Activated naive CD4-positive, alpha-beta T cell treated with anti-CD3 and anti-CD28 coated beads, Interleukin-2, amount 50 U/mL, for 16 hours (primary cell): ENCODE results near the gene ROS1.

Experiments
- DNase-seq: peaks from one replicate; pipeline ENCODE4 v3.0.0-alpha.2; 2020

ROS1 gene

GRCh38 chr6:117307655-117308054, 118.1 kb downstream of the ROS1 start:
- DNase-seq = no peak

- no peak for DNase-seq
Observed at GRCh38 chr6:117306227-117306790, 119.4 kb downstream of the ROS1 start.

- DNase-seq = no peak
Observed at GRCh38 chr6:117304446-117304845, 121.3 kb downstream of the ROS1 start.

GRCh38 chr6:117303323-117303722, 122.4 kb downstream of the ROS1 start:
- no peak for DNase-seq

GRCh38 chr6:117298941-117299340, 126.8 kb downstream of the ROS1 start:
- no peak for DNase-seq

- DNase-seq = no peak
Observed at GRCh38 chr6:117290173-117290846, 135.4 kb downstream of the ROS1 start.

DNA sequence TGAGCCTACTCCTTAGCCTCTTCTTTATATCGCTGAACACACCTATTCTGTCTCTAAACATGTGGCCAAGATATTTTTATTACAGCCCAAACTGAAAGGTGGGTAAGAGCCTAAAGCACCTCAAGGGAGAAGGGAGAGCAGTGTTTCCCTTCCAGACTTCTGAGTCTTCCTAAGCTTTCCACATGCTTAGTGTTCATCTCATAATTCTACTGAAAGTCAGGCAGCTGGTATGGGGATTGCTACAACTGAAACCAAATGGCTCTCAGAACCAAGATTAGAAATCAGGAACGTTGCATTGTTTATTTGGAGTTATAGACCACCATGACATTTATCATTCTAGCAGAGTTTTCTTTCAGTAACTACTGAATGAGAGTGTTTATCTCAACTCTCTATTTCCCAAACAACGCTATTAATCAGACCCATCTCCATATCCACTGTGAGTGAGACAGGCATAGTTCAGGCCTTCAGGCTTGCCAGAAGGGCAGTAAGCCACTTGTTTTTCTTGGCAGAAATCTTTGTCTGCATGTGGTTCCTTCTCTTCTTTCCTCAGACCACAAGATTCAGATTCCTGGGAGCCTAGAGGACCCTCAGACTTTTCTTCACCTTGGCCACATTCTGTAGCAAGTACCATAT, 137.5 kb downstream of the ROS1 start:
- DNase-seq = no peak

GRCh38 chr6:117280922-117281321, 144.8 kb downstream of the ROS1 start:
- no peak for DNase-seq

DNA sequence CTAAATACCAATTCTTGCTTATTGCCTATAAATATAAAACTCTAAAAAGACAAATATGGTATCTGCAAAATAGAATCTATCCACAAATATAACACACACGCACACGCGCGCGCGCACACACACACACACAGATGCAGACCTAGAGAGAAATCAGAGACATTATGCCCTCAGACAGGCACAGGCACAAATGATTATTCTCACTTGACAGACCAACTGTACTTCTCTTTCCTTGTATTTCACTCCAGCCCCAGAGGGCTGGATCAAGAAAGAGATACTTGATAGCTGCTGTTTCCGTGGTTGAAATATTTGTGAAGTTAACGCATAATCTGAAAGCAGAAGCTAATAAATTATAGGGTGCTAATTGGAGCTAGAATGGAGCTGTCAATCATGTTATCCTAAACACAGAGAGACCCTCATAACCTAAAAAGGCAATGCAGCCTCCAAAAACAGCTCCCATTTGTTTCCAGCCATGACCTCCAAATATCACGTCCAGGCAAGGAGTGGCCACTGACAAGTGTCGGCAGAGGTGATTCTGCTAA, 148.9 kb downstream of the ROS1 start:
- DNase-seq = no peak

- no peak for DNase-seq
Observed at GRCh38 chr6:117275711-117276110, 150.0 kb downstream of the ROS1 start.

- no peak for DNase-seq
Observed at GRCh38 chr6:117275205-117275604, 150.5 kb downstream of the ROS1 start.

GRCh38 chr6:117272891-117273290, 152.9 kb downstream of the ROS1 start:
- no peak for DNase-seq

DNA sequence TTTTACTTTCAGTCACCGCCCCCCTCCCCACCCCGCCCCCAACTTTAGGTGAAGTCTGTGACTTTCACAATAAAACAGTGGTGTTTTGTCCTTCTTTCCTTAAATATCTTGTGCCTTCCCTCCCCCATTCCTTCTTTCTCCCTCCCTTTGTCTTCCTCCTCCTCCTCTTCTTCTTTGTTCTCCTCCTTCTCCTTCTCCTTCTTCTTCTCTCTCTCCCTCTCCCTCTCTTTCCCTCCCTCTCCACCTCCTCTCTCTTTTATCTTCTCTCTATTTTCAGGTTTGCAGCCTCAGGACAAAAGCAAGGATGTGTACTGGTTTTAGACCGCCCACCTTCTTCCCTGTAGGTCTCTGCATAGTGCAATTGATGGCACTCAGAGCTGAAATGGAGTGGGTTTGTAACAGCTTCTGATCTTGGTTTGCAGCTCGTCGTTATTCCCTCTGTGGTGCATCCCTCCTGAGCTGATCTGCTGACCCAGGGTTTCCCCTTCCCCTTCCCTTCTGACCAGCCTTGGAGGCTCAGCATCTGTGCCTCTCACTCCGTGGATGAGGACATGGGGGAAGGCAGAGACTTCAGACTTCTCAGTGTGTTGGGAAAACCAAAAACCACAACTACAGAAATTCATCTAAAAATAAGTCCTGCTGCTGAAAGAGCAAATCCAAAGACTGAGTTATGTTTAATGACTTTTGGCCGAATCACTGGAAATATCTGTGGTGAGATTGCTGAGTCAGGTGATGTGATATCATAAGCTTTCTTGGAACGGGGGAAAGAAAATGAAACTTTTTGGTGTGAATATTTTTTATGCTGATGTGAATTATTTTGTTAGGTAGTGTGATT, 153.5 kb downstream of the ROS1 start:
- no peak for DNase-seq

DNA sequence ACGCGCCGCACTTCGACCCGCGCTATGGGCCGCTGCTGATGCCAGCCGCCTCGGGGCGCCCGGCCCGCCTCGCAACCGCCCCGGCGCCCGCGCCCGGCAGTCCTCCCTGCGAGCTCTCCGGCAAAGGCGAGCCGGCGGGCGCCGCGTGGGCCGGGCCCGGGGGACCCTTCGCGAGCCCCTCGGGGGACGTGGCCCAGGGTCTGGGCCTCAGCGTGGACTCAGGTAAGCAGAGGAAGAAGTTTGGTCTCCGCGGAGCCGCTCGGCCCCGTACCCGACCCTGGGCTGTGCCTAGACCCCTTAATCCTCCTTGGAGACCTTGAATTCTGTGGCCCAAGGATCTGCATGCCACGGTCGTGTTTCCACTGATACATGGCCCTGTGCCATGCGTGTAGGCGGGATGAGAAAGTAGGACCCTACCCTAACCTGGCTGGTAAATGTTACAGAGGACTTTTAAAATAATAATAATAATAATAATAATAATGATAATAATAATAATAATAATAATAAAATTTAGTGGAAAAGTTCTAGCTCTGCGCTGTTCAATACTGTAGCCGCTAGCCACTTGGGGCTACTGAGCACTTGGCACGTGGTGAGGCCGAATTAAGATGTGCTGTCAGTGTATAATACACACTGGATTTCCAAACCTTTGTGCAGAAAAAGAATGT, 154.8 kb downstream of the ROS1 start:
- no peak for DNase-seq

DNA sequence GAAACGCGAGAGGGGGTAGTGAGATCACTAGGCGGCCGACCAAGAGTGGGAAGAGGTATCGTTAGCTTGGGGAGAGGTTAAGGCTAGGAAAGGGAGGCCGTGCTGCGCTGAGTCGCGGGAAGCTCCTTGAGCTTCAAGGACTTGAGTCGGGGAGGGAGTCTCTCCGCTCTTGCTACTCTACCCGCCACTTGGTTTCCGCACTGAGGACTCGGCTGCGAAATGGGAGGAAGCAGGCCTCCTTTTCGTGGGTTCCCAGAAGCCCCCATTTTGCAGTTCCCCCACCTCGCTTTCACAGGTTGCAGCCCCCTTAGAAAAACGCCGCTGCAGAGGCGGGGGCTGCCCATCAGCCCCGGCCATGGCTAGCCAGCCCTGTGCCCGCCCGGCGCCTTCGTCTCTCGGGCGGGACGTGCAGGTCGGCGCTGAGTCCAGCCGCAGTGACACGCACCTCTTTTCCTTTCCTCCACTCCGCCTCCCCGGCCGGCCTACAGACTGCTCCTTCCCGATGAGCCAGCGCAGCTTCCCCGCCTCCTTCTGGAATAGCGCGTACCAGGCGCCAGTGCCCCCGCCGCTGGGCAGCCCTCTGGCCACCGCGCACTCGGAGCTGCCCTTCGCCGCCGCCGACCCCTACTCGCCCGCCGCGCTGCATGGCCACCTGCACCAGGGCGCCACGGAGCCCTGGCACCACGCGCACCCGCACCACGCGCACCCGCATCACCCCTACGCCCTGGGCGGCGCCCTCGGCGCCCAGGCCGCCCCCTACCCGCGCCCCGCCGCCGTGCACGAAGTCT, 155.5 kb downstream of the ROS1 start:
- no peak for DNase-seq

DNA sequence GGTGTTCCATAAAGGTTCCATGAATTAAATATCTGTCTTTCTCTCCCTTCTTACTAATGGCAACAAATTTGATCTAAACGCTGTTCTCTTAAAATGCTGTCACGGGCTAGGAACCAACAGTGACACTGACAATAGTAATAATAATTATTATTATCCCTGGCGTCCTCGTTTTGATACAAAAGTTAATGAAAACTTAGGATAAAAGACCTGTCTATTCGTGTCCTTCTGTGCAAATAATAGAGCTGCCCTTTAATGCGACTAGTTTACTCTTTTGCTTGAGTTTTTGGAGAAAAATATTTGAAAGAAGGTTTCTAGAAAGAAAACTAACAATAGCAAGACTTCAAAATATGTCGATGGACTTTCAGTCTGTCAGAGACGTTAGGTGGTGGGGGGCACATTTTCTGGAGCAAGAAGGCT, 156.1 kb downstream of the ROS1 start:
- no peak for DNase-seq

GRCh38 chr6:117268924-117269323, 156.8 kb downstream of the ROS1 start:
- no peak for DNase-seq

- DNase-seq = no peak
Observed at GRCh38 chr6:117267766-117268534, 157.8 kb downstream of the ROS1 start.

DNA sequence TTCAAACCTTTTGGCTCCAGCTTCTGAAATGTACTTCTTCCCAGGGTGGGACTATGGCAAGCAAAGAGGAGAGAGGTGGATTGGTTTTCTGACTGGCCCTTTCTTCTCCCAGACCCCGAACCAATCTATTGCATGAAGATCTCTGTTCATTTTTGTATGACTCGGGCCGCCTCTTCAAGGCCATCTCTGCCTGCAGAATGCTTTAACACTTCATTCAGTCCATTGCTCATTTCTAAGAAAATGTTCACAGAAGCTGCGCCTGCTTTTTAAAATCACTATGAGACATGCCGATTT, 158.7 kb downstream of the ROS1 start:
- no peak for DNase-seq

GRCh38 chr6:117266257-117267053, 159.3 kb downstream of the ROS1 start:
- DNase-seq = no peak
